B cell (primary cell): ENCODE data around the gene KCNH6. TPM values are rescaled to one million over a fixed set of nuclear protein-coding genes. Genes with fewer than 3 reads are reported as not detected.

Source experiments
- ATAC-seq: fragments of 200-7000 bp; cut with Tn5 transposase; one replicate; pipeline ENCODE4 v1.10.0; 2021; ENCODE audit warnings: low read depth, mild to moderate bottlenecking, moderate number of reproducible peaks, moderate library complexity
- CTCF ChIA-PET: fragments of 350-600 bp; sonication (Branson Sonifier 250); formaldehyde crosslinking; loops from one replicate; lab custom pipeline; 2021; ENCODE audit warnings: antibody characterized with exemption, inconsistent platforms; lab: Charles Lee
- POLR2A ChIA-PET: fragments of 350-600 bp; sonication (Branson Sonifier 250); formaldehyde crosslinking; loops from one replicate; lab custom pipeline; 2021; ENCODE audit warnings: antibody characterized with exemption; lab: Charles Lee
- DNase-seq: peaks from one replicate; pipeline ENCODE4 v3.0.0; 2013
- H2AFZ ChIP-seq: 2 replicates; pipeline ENCODE4 v1.6.1; 2012; ENCODE audit warnings: mild to moderate bottlenecking, low read depth, low read length; ENCODE audit not compliant: insufficient read depth, poor library complexity, severe bottlenecking
- H3K27ac ChIP-seq, 2 donors: 1 replicate in 1 of 2; 2 replicates in 1 of 2; pipeline ENCODE4 v1.5.1; 2012 to 2013; ENCODE audit warnings: low read length in 2 of 2, mild to moderate bottlenecking in 2 of 2, moderate library complexity in 1 of 2
- H3K27me3 ChIP-seq, 4 experiments: fragments of 200-600 bp in 1 of 4; sonication (generic) in 1 of 4; replicated peaks in 1 of 4; 1 replicate in 2 of 4; 2 replicates in 2 of 4; pipeline versions ENCODE4 v1.6.1 to v1.7.0; 2013 to 2016; ENCODE audit warnings: low read length in 3 of 4, mild to moderate bottlenecking in 2 of 4, mixed read lengths in 1 of 4, moderate library complexity in 1 of 4; ENCODE audit not compliant: insufficient read depth in 4 of 4, control insufficient read depth in 3 of 4; ENCODE audit errors: control extremely low read depth in 1 of 4
- H3K36me3 ChIP-seq, 2 experiments: replicated peaks in 1 of 2; 1 replicate in 1 of 2; 2 replicates in 1 of 2; pipeline versions ENCODE4 v1.6.1 to v1.7.1; 2013; ENCODE audit warnings: low read length in 1 of 2; ENCODE audit not compliant: insufficient read depth in 2 of 2, control insufficient read depth in 1 of 2; ENCODE audit errors: control extremely low read depth in 1 of 2, extremely low read depth in 1 of 2
- H3K4me1 ChIP-seq, 2 donors: fragments of 200-600 bp in 1 of 2; sonication (generic) in 1 of 2; 1 replicate in 1 of 2; 2 replicates in 1 of 2; pipeline versions ENCODE4 v1.5.1 to v1.6.1; 2013 to 2017; ENCODE audit warnings: low read length in 2 of 2; ENCODE audit not compliant: control insufficient read depth in 2 of 2, insufficient read depth in 2 of 2
- H3K4me2 ChIP-seq: replicated peaks from 2 replicates; pipeline ENCODE3; 2012; ENCODE audit warnings: mild to moderate bottlenecking, low read depth, low read length; ENCODE audit not compliant: poor library complexity, severe bottlenecking
- H3K4me3 ChIP-seq, 5 experiments: fragments of 200-600 bp in 1 of 5; sonication (generic) in 1 of 5; 1 replicate in 3 of 5; 2 replicates in 2 of 5; pipeline versions ENCODE4 v1.5.1 to v1.7.0; 2011 to 2016; ENCODE audit warnings: low read length in 4 of 5, mild to moderate bottlenecking in 4 of 5, low read depth in 2 of 5, control low read depth in 1 of 5, moderate library complexity in 1 of 5; ENCODE audit not compliant: insufficient read depth in 1 of 5; ENCODE audit errors: control extremely low read depth in 1 of 5, extremely low read depth in 1 of 5
- H3K79me2 ChIP-seq: fragments of 200-600 bp; sonication (generic); one replicate; pipeline ENCODE4 v1.6.0; 2016; ENCODE audit warnings: low read length; ENCODE audit not compliant: control insufficient read depth, insufficient read depth
- H3K9ac ChIP-seq: fragments of 200-600 bp; sonication (generic); 2 replicates; pipeline ENCODE4 v1.6.1; 2017; ENCODE audit warnings: mild to moderate bottlenecking, low read length, moderate library complexity
- H3K9me3 ChIP-seq, 3 donors: one replicate each; pipeline versions ENCODE4 v1.6.1 to v1.7.1; 2013; ENCODE audit warnings: low read length in 2 of 3; ENCODE audit not compliant: control insufficient read depth in 2 of 3, insufficient read depth in 1 of 3; ENCODE audit errors: control extremely low read depth in 1 of 3
- H4K20me1 ChIP-seq: 2 replicates; pipeline ENCODE4 v1.6.0; 2012; ENCODE audit warnings: mild to moderate bottlenecking, low read length; ENCODE audit not compliant: insufficient read depth, control insufficient read depth, poor library complexity, severe bottlenecking
- H3K27ac Mint-ChIP-seq: one replicate; pipeline ENCODE4 v1.8.0; 2021; ENCODE audit warnings: mixed read lengths
- H3K27me3 Mint-ChIP-seq: one replicate; pipeline ENCODE4 v1.8.0; 2021; ENCODE audit warnings: mixed read lengths
- H3K4me1 Mint-ChIP-seq: one replicate; pipeline ENCODE4 v1.8.0; 2021; ENCODE audit warnings: mixed read lengths
- H3K4me3 Mint-ChIP-seq: one replicate; pipeline ENCODE4 v1.8.0; 2021; ENCODE audit warnings: mixed read lengths
- H3K9me3 Mint-ChIP-seq: one replicate; pipeline ENCODE4 v1.8.0; 2022; ENCODE audit warnings: mixed read lengths; ENCODE audit not compliant: insufficient read depth
- EZH2 ChIP-seq: IDR thresholded peaks from 2 replicates; pipeline ENCODE4 v1.6.1; 2012; ENCODE audit warnings: borderline replicate concordance, low read depth, mild to moderate bottlenecking, moderate library complexity, low read length; ENCODE audit not compliant: insufficient read depth, poor library complexity, severe bottlenecking
- WGBS: methylation state at CpG from one replicate; pipeline ENCODE4 v1.1.5; 2013; ENCODE audit warnings: missing lambda C conversion rate; ENCODE audit not compliant: insufficient coverage; 5-methylcytosine and 5-hydroxymethylcytosine counted together
- intact Hi-C: fragments of 100-400 bp; cut with micrococcal nuclease; formaldehyde crosslinking; loops from one replicate; pipeline ENCODE4 v1.10.0; 2022
- polyA plus RNA-seq: library from polyadenylated mRNA; depleted of rRNA; stranded (reverse); fragments of >200 nt; gene quantifications from 2 replicates; pipeline ENCODE4 v1.2.3, GENCODE V29; 2012
- total RNA-seq, 2 donors: library from RNA; stranded (reverse); fragments of 120-200 nt in 1 of 2; gene quantifications; 1 replicate in 1 of 2; 2 replicates in 1 of 2; pipeline versions ENCODE4 v1.2.3 to v1.2.4, GENCODE V29; 2013 to 2022
- TF ChIP-seq, protein P1 (sequence below): fragments of 200-600 bp; IDR thresholded peaks from one replicate; pipeline ENCODE4 v1.8.0; 2022; ENCODE audit warnings: antibody characterized with exemption, mild to moderate bottlenecking

The KCNH6 gene
- total and polyA plus RNA-seq, 2 donors (not counting 1 experiment from before 2014, with no cell fraction given), result not detected

DNA sequence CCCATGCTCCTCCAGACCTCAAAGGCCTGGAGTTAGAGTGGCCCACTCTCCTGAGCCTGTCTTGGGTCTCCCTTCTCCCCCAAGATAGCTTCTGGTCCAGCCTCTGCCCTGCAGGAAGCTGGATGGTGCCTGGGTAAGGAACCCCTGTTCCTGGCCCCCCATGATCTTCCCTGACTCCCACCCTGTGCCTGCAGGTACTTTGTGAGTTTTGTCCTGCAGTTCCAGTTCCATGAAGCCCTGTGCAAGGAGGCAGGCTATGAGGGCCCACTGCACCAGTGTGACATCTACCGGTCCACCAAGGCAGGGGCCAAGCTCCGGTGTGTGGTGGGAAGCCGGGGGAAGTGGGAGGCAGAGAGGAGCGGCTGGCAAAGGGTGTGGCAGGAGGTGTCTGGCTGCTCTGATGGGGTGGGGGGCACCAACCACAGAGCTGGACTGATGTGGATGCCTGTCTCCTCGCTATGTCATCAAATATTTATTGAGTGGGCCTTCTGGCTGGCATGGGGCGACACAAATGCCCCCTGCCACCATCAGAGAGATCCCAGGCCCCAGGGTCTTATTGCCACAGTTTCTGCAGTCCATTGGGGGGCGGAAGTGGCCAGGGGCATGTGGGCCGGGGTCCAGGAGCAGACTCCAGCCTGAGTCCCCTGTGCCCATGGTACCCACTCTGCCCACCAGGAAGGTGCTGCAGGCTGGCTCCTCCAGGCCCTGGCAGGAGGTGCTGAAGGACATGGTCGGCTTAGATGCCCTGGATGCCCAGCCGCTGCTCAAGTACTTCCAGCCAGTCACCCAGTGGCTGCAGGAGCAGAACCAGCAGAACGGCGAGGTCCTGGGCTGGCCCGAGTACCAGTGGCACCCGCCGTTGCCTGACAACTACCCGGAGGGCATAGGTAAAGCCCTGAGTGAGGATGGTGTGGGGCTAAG lies 39.2 kb upstream of the KCNH6 start:
- Histone ChIP-seq H3K4me2 (no peak overlapping the region), H3K36me3 (no peaks in the 10 kb centered on the region), H3K4me3 (no peak overlapping the region), H3K9ac (no peak overlapping the region), H3K4me1 (peaks cover 4 to 14% of the 10 kb centered on the region in 2 donors), H4K20me1 (no peaks in the 10 kb centered on the region), H3K79me2 (no peaks in the 10 kb centered on the region), H3K27ac (no peak overlapping the region), H2AFZ (no peak overlapping the region), H3K9me3 (no peaks in the 10 kb centered on the region), H3K27me3 (peaks cover 0 to 22% (median 2%) of the 10 kb centered on the region in 4 experiments)
- CTCF ChIA-PET, result interaction anchor here (8.7 kb wide), 1 partner anchor 58 kb away, joined by 158 read pairs; no protein-coding TSS in a partner anchor
- Mint-ChIP-seq H3K27me3 (peaks cover 16% of the 10 kb centered on the region), H3K9me3 (no peaks in the 10 kb centered on the region), H3K4me1 (peaks cover 15% of the 10 kb centered on the region), H3K4me3 (no peak overlapping the region), H3K27ac (no peak overlapping the region)
- POLR2A ChIA-PET, result no interaction called here
- no peak for DNase-seq
- TF ChIP-seq, protein P1, sequence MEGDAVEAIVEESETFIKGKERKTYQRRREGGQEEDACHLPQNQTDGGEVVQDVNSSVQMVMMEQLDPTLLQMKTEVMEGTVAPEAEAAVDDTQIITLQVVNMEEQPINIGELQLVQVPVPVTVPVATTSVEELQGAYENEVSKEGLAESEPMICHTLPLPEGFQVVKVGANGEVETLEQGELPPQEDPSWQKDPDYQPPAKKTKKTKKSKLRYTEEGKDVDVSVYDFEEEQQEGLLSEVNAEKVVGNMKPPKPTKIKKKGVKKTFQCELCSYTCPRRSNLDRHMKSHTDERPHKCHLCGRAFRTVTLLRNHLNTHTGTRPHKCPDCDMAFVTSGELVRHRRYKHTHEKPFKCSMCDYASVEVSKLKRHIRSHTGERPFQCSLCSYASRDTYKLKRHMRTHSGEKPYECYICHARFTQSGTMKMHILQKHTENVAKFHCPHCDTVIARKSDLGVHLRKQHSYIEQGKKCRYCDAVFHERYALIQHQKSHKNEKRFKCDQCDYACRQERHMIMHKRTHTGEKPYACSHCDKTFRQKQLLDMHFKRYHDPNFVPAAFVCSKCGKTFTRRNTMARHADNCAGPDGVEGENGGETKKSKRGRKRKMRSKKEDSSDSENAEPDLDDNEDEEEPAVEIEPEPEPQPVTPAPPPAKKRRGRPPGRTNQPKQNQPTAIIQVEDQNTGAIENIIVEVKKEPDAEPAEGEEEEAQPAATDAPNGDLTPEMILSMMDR, result no peak
- no peak for TF ChIP-seq EZH2
- intact Hi-C loops, result no loop called here
- ATAC-seq, result no peak
- 94% methylated on average over 16 of the region's 16 CpGs for WGBS
